Thymus (tissue), 11 donors: ENCODE measurements around the gene DCUN1D2. TPM values are rescaled to one million over a fixed set of nuclear protein-coding genes. Genes with fewer than 3 reads are reported as not detected.

ENCODE experiments used
- DNase-seq, 9 donors: peaks; one replicate each; pipeline ENCODE4 v3.0.0-alpha.2; 2013; ENCODE audit warnings: low spot score in 9 of 9, low read depth in 6 of 9, missing footprints in 1 of 9
- H3K27ac ChIP-seq, 2 donors: one replicate each; pipeline ENCODE4 v1.5.1; 2013; ENCODE audit warnings: control low read depth in 1 of 2, low read depth in 1 of 2, low read length in 1 of 2, mild to moderate bottlenecking in 1 of 2, moderate library complexity in 1 of 2
- H3K27me3 ChIP-seq, 2 donors: one replicate each; pipeline ENCODE4 v1.5.1; 2013; ENCODE audit warnings: low read length in 1 of 2; ENCODE audit not compliant: control insufficient read depth in 2 of 2, insufficient read depth in 1 of 2
- H3K36me3 ChIP-seq, 2 donors: one replicate each; pipeline ENCODE4 v1.5.1; 2013; ENCODE audit warnings: low read length in 1 of 2, mild to moderate bottlenecking in 1 of 2, moderate library complexity in 1 of 2; ENCODE audit not compliant: control insufficient read depth in 2 of 2, insufficient read depth in 2 of 2
- H3K4me1 ChIP-seq, 2 donors: one replicate each; pipeline ENCODE4 v1.5.1; 2013; ENCODE audit warnings: low read length in 2 of 2; ENCODE audit not compliant: control insufficient read depth in 2 of 2, insufficient read depth in 2 of 2
- H3K4me3 ChIP-seq, 2 donors: one replicate each; pipeline ENCODE4 v1.5.1; 2013; ENCODE audit warnings: low read length in 2 of 2, control low read depth in 1 of 2, mild to moderate bottlenecking in 1 of 2
- H3K9me3 ChIP-seq, 2 donors: one replicate each; pipeline ENCODE4 v1.5.1; 2013; ENCODE audit warnings: low read length in 1 of 2, mild to moderate bottlenecking in 1 of 2; ENCODE audit not compliant: control insufficient read depth in 2 of 2, insufficient read depth in 1 of 2
- WGBS: extraction: QIAGEN DNeasy Blood & Tissue Kit; methylation state at CpG from one replicate; pipeline ENCODE4 v1.1.7; 2013; 5-methylcytosine and 5-hydroxymethylcytosine counted together
- polyA plus RNA-seq: library from polyadenylated mRNA; stranded (reverse); fragments of 200-250 nt; gene quantifications from one replicate; pipeline ENCODE4 v1.2.3, GENCODE V29; 2013
- total RNA-seq: library from RNA; stranded (reverse); fragments of 120-200 nt; gene quantifications from one replicate; pipeline ENCODE4 v1.2.4, GENCODE V29; 2013
- donor health status: healthy.

DCUN1D2 gene
- total and polyA plus RNA-seq, 2 donors, result 9.8 to 22.5 TPM

DNA sequence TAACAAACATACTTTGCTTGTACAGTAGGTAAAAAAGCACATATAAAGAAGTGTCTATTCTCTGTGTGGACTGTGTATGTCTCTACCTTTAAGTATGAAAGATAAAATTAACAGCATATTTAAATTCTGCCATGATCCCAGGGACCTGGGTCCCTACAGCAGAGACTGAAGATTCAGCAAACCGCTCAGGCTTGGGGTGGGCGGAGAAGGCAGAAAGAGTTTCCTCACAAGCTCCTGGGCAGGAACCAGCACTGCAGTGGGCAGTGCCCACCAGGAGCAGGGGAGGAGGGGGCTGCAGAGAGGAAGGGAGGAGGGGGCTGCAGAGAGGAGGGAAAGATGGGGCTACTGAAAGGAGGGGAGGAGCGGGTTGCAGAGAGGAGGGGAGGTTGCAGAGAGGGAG lies 81.9 kb downstream of the DCUN1D2 start:
- Histone ChIP-seq H3K27ac (no peak overlapping the region), H3K4me1 (peaks cover 0 to 6% of the 10 kb centered on the region in 2 donors), H3K36me3 (no peaks in the 10 kb centered on the region), H3K9me3 (peaks cover 0 to 17% of the 10 kb centered on the region in 2 donors), H3K27me3 (peaks cover 0 to 29% of the 10 kb centered on the region in 2 donors), H3K4me3 (no peak overlapping the region)
- DNase-seq, result no peak
- 95% methylated on average over 3 of the region's 3 CpGs for WGBS

DNA sequence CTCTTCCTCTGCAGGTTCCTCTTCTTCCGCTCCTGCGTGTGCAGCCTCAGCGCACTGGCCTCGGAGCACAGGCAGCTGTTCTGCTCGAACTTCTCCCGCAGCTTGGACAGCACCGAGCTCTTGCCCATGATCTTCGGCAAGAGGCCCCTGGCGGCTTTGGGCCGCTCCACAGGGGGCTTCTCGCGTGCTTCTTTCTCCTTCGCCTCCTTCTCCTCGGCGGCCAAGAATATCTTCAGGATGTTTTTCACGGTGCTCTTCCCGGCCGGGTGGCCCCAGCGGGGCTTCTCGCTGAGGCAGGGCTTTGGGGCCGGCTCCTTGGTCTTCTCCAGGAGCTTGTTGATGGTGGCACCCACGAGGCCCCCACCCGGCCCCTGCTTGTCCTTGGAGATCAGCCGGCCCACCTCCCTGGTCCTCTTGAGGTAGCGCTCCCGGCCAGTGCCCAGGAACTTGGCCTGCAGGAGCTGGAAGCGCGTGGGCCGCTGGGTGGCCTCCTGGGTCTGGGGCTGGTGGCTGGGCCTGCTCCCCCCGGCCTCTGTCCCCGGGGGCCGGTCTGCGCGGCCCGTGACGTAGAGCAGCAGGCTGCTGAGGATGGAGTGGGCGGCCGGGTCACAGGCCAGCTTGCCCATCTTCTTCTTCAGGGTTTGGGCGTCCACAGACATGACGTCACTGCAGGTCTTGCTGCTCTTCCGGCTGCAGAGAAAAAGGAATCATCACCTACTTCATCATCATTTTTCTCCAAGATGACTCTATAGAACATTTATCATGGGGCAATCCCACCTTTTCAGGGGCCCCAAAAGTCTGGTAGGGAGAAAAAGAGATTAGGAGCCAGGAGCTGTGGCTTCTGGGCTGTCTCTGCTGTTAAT lies 82.7 kb downstream of the DCUN1D2 start:
- no peak overlapping the region for H3K4me3 ChIP-seq
- no peak for DNase-seq
- no peaks in the 10 kb centered on the region for H3K36me3 ChIP-seq
- peaks cover 0 to 6% of the 10 kb centered on the region in 2 donors for H3K4me1 ChIP-seq
- H3K27ac ChIP-seq, result no peak overlapping the region
- H3K9me3 ChIP-seq, result peaks cover 0 to 11% of the 10 kb centered on the region in 2 donors
- WGBS, result 87% methylated on average over 41 of the region's 41 CpGs
- H3K27me3 ChIP-seq, result peaks cover 0 to 29% of the 10 kb centered on the region in 2 donors

DNA sequence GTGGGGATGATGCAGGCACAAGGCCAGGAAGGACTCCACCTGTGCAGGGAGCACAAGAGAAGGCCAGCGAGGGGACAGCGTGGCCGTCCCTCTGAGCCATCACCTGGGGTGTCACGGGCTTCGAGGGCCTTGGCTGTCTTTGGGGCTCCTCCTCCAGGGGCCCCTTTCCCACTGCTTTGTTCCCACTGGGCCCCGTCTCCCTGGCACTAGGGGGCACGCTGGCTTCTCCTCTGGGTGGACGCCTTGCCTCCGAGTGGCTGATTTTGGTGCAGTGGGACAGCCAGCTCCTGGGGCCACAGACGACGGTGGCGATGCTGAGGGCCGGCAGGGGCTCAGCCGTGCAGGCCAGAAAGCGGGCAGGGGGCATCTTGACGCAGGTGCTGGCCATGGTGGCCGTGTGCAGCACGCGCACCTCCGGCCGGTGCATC lies 83.4 kb downstream of the DCUN1D2 start:
- no peak for DNase-seq
- Histone ChIP-seq H3K9me3 (peaks cover 0 to 6% of the 10 kb centered on the region in 2 donors), H3K4me3 (no peak overlapping the region), H3K27me3 (peaks cover 0 to 29% of the 10 kb centered on the region in 2 donors), H3K27ac (no peak overlapping the region), H3K36me3 (no peaks in the 10 kb centered on the region), H3K4me1 (peaks cover 0 to 6% of the 10 kb centered on the region in 2 donors)
- 72% methylated on average over 21 of the region's 21 CpGs for WGBS

DNA sequence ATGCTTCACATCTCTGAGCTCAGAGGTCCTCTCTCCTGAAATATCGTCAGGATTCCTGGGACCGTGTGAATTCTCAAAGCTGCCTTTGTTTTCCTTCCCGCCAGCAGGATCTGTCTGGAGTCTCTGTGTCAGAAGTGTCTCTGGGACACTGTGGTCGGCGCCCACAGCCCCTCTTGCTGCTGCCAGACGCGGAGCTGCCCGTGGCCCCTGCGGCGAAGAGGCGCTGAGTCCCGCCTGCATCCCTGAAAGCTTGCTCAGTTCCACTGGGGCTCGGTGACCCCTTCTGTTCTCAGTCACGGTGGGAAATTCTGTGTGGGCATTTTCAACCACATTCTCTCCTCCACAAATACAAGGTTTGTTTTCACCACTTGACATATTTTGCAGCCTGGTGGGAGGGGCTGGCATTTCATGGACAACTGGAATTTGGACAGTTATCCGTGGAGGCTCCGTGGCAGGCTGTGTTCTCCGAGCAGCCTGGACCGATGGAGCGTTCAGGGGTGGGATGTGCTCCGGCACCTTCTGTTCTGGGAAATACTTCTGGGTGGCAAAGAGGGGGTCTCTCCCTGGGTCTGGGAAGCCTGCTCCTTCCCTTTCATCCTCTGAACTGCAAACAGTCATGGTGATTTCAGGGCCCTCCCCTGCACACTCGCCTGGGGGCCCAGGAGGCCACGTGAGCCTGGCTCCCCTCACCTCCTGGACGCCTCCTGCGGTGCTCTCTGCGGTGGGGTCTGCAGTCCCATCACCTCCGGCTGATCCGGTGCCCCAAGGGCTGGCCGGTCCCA lies 84.0 kb downstream of the DCUN1D2 start:
- WGBS, result 94% methylated on average over 28 of the region's 28 CpGs

More for the DNA sequence above, 84.0 kb downstream of the DCUN1D2 start:
- peaks cover 0 to 12% of the 10 kb centered on the region in 2 donors for H3K4me1 ChIP-seq
- H3K27ac ChIP-seq, result no peak overlapping the region
- DNase-seq, result no peak
- H3K4me3 ChIP-seq, result no peak overlapping the region
- no peaks in the 10 kb centered on the region for H3K36me3 ChIP-seq
- peaks cover 0 to under 1% of the 10 kb centered on the region in 2 donors for H3K9me3 ChIP-seq
- peaks cover 0 to 29% of the 10 kb centered on the region in 2 donors for H3K27me3 ChIP-seq

Other genes starting within 250 kb of the DCUN1D2 start
- gene LAMP1, start 193.5 kb downstream of the DCUN1D2 start, total RNA-seq, result 50.7 TPM
- gene LAMP1, start 193.5 kb downstream of the DCUN1D2 start, polyA plus RNA-seq, result 85.4 TPM
- gene GRTP1, start 126.6 kb downstream of the DCUN1D2 start, total RNA-seq, result 2.2 TPM
- gene GRTP1, start 126.6 kb downstream of the DCUN1D2 start, polyA plus RNA-seq, result 5.0 TPM
- 1.2 TPM for gene ADPRHL1, start 37.2 kb downstream of the DCUN1D2 start, total RNA-seq
- gene ADPRHL1, start 37.2 kb downstream of the DCUN1D2 start, polyA plus RNA-seq, result 1.6 TPM
- 46.3 TPM for gene TFDP1, start 94.0 kb upstream of the DCUN1D2 start, total RNA-seq
- gene TFDP1, start 94.0 kb upstream of the DCUN1D2 start, polyA plus RNA-seq, result 30.0 TPM
- gene ATP4B, start 167.5 kb upstream of the DCUN1D2 start, total RNA-seq, result 0.38 TPM
- 0.34 TPM for gene ATP4B, start 167.5 kb upstream of the DCUN1D2 start, polyA plus RNA-seq
- 0.14 TPM for gene GRK1, start 176.5 kb upstream of the DCUN1D2 start, total RNA-seq
- gene GRK1, start 176.5 kb upstream of the DCUN1D2 start, polyA plus RNA-seq, result 0.11 TPM